GM18951 (cell line): Measurements from ENCODE around the gene MYO1A.

ENCODE experiments used
- POLR2A ChIP-seq: IDR thresholded peaks from 4 replicates; pipeline ENCODE4 v1.6.1; 2011; ENCODE audit warnings: mild to moderate bottlenecking; ENCODE audit not compliant: insufficient read length, insufficient read depth; ENCODE audit errors: extremely low read depth
- in situ Hi-C: fragments of 300-500 bp; cut with MboI; formaldehyde crosslinking; loops from one replicate; pipeline ENCODE4 v1.12.0; 2022; ENCODE audit warnings: low sequenced_read_pairs, mixed read lengths, inconsistent platforms; ENCODE audit not compliant: unreplicated experiment

MYO1A gene

GRCh38 chr12:57010627-57011247, 39.2 kb downstream of the MYO1A start:
- no peak for TF ChIP-seq POLR2A
- in situ Hi-C loops = no loop called here

GRCh38 chr12:57009949-57010626, 39.8 kb downstream of the MYO1A start:
- TF ChIP-seq POLR2A = no peak
- in situ Hi-C loops = loop anchor here (10.0 kb wide), 1 partner anchor 105 kb away; the partner anchor contains the start of gene STAT6

- in situ Hi-C loops = loop anchor here (10.0 kb wide), 1 partner anchor 107 kb away; the partner anchor contains the start of gene STAT6
- no peak for TF ChIP-seq POLR2A
Measured at GRCh38 chr12:57008178-57008577, 41.8 kb downstream of the MYO1A start.

- in situ Hi-C loops = loop anchor here (10.0 kb wide), 1 partner anchor 108 kb away; the partner anchor contains the start of gene STAT6
- TF ChIP-seq POLR2A = no peak
Measured at GRCh38 chr12:57006809-57007475, 43.0 kb downstream of the MYO1A start.

- peak; percentile 78 for TF ChIP-seq POLR2A
- in situ Hi-C loops = loop anchor here (10.0 kb wide), 1 partner anchor 109 kb away; the partner anchor contains the start of gene STAT6
Measured at GRCh38 chr12:57005980-57006808, 43.7 kb downstream of the MYO1A start, which contains the start of gene ZBTB39. Gene ZBTB39, minus strand, starts transcription at chr12:57006546. Its CDS starts 1,629 bp downstream, at chr12:57004917.

- in situ Hi-C loops = loop anchor here (10.0 kb wide), 1 partner anchor 110 kb away; the partner anchor contains the start of gene STAT6
- no peak for TF ChIP-seq POLR2A
Measured at GRCh38 chr12:57004651-57005050, 45.3 kb downstream of the MYO1A start.

GRCh38 chr12:57003395-57003794, 46.5 kb downstream of the MYO1A start:
- no peak for TF ChIP-seq POLR2A
- in situ Hi-C loops = loop anchor here (10.0 kb wide), 1 partner anchor 111 kb away; the partner anchor contains the start of gene STAT6

GRCh38 chr12:57001448-57001906, 48.5 kb downstream of the MYO1A start:
- in situ Hi-C loops = loop anchor here (10.0 kb wide), 1 partner anchor 113 kb away; the partner anchor contains the start of gene STAT6
- TF ChIP-seq POLR2A = no peak

- in situ Hi-C loops = loop anchor here (10.0 kb wide), 1 partner anchor 114 kb away; the partner anchor contains the start of gene STAT6
- TF ChIP-seq POLR2A = no peak
Measured at GRCh38 chr12:57000393-57000792, 49.5 kb downstream of the MYO1A start.

GRCh38 chr12:56999456-56999855, 50.5 kb downstream of the MYO1A start:
- in situ Hi-C loops = loop anchor here (25.0 kb wide), 1 partner anchor 487 kb away; the partner anchor contains the start of gene RBMS2

GRCh38 chr12:56998981-56999380, 50.9 kb downstream of the MYO1A start:
- no peak for TF ChIP-seq POLR2A
- in situ Hi-C loops = loop anchor here (25.0 kb wide), 1 partner anchor 487 kb away; the partner anchor contains the start of gene RBMS2

More at GRCh38 chr12:56999456-56999855, 50.5 kb downstream of the MYO1A start:
- no peak for TF ChIP-seq POLR2A

- in situ Hi-C loops = loop anchor here (25.0 kb wide), 1 partner anchor 486 kb away; the partner anchor contains the start of gene RBMS2
- TF ChIP-seq POLR2A = no peak
Measured at GRCh38 chr12:56998316-56998715, 51.6 kb downstream of the MYO1A start.
